Ovary (tissue), 3 donors: ENCODE measurements around the gene HTR2A.

ENCODE experiments used
- CTCF ChIP-seq, 3 donors: fragments of 450-650 bp in 2 of 3; fragments of 200-600 bp in 1 of 3; IDR thresholded peaks; one replicate each; pipeline versions ENCODE4 v1.5.1 to v1.8.0; 2016 to 2022; ENCODE audit warnings: antibody characterized with exemption in 3 of 3, mild to moderate bottlenecking in 1 of 3
- EP300 ChIP-seq: sonication (generic); formaldehyde crosslinking; IDR thresholded peaks from one replicate; pipeline ENCODE4 v1.6.1; 2017; ENCODE audit warnings: antibody characterized with exemption
- POLR2A ChIP-seq: fragments of 450-650 bp; IDR thresholded peaks from one replicate; pipeline ENCODE4 v1.6.1; 2017; ENCODE audit warnings: antibody characterized with exemption, mild to moderate bottlenecking, moderate library complexity
- donor health status: DM: no; HTN: no; CAD: no.

GRCh38 chr13:46812301-46812797 is 84.5 kb downstream of the HTR2A start:
- TF ChIP-seq CTCF (IDR thresholded peaks at IDR 0.05) (no peak), POLR2A (no peak), EP300 (no peak)
